Transverse colon (tissue), 4 donors: ENCODE measurements around the gene CDKN2B-AS1. TPM values are rescaled to one million over a fixed set of nuclear protein-coding genes. Genes with fewer than 3 reads are reported as not detected.
A peak's percentile ranks its signal among the peaks of the same experiment; 100 is the strongest.

Experiments used
- DNase-seq: peaks from one replicate; pipeline ENCODE4 v3.0.0-alpha.2; 2019
- H3K27ac ChIP-seq, 4 donors: fragments of 200-600 bp; sonication (generic); 2 replicates each; pipeline ENCODE4 v1.5.1; 2016 to 2018; ENCODE audit warnings: inconsistent platforms in 4 of 4
- H3K27me3 ChIP-seq: fragments of 200-600 bp; sonication (generic); 2 replicates; pipeline ENCODE4 v1.5.1; 2017; ENCODE audit warnings: inconsistent platforms
- H3K36me3 ChIP-seq, 4 donors: fragments of 200-600 bp; sonication (generic); 2 replicates each; pipeline ENCODE4 v1.5.1; 2017 to 2019; ENCODE audit warnings: inconsistent platforms in 4 of 4
- H3K4me1 ChIP-seq, 4 donors: fragments of 200-600 bp; sonication (generic); 2 replicates each; pipeline ENCODE4 v1.5.1; 2017 to 2020; ENCODE audit warnings: inconsistent platforms in 4 of 4
- H3K4me3 ChIP-seq, 4 donors: fragments of 200-600 bp; sonication (generic); 1 replicate in 1 of 4; 2 replicates in 3 of 4; pipeline versions ENCODE4 v1.5.1 to v1.6.1; 2017 to 2019; ENCODE audit warnings: inconsistent platforms in 4 of 4
- H3K9me3 ChIP-seq, 2 donors: fragments of 200-600 bp; sonication (generic); 2 replicates each; pipeline ENCODE4 v1.5.1; 2017 to 2019; ENCODE audit warnings: inconsistent platforms in 2 of 2
- EP300 ChIP-seq: sonication (generic); formaldehyde crosslinking; IDR thresholded peaks from one replicate; pipeline ENCODE4 v1.6.1; 2017; ENCODE audit warnings: antibody characterized with exemption, low read depth
- POLR2A ChIP-seq: fragments of 450-650 bp; IDR thresholded peaks from one replicate; pipeline ENCODE4 v1.6.1; 2016; ENCODE audit warnings: antibody characterized with exemption, mild to moderate bottlenecking, moderate library complexity
- POLR2AphosphoS5 ChIP-seq, 3 donors: sonication (generic); formaldehyde crosslinking; IDR thresholded peaks; one replicate each; pipeline ENCODE4 v1.6.1; 2016; ENCODE audit warnings: antibody characterized with exemption in 3 of 3
- WGBS, 2 donors: methylation state at CpG; one replicate each; pipeline ENCODE4 v1.1.5; 2018; ENCODE audit warnings: low coverage in 1 of 2; 5-methylcytosine and 5-hydroxymethylcytosine counted together
- in situ Hi-C, 4 donors: fragments of 200-750 bp; cut with MboI; loops; one replicate each; pipeline versions ENCODE4 v1.15.0 to v1.15.1; 2017; ENCODE audit warnings: low sequenced_read_pairs in 3 of 4, low pct_ligation_motif_present in 1 of 4, low pct_unique_long_range_greater_than_20kb in 1 of 4
- intact Hi-C: fragments of 100-400 bp; cut with DNase I; formaldehyde crosslinking; loops from one replicate; pipeline ENCODE4 v1.15.1; 2023; ENCODE audit warnings: low total_unique reads
- total RNA-seq, 4 donors: library from RNA; depleted of rRNA; stranded (reverse); fragments of >200 nt; gene quantifications; one replicate each; pipeline ENCODE4 v1.1.0, GENCODE V29; 2016
- TF ChIP-seq, protein P1 (sequence below), 5 experiments: fragments of 200-600 bp in 3 of 5; fragments of 450-650 bp in 2 of 5; sonication (generic) in 3 of 5; IDR thresholded peaks; 1 replicate in 2 of 5; 2 replicates in 3 of 5; pipeline ENCODE4 v1.5.1; 2016 to 2017; ENCODE audit warnings: antibody characterized with exemption in 5 of 5, inconsistent platforms in 3 of 5, mild to moderate bottlenecking in 2 of 5, moderate library complexity in 1 of 5

The CDKN2B-AS1 gene
- total RNA-seq, 4 donors from 2014 or later = 1.00 to 152 (median 46.0) TPM

DNA sequence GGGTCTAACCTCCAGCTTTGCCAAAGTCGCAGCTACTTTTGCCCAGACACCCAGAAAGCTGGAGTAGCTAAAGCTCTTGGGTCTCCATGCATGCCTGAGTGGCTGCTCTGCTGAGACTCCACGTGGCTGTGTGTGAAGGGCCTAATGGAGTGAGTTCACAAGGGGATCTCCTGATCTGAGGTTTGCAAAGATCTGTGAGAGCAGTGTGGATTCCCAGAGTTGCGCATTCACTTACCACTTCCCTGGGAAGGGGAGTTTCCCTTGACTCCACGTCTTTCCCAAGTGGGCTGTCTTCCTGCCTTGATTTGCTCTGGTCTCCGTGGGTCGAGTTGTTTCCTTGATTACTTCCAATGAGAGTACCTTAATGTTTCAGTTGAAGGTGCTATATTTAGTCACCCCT, 32.1 kb downstream of the CDKN2B-AS1 start:
- no peak for DNase-seq
- H3K36me3 ChIP-seq = no peaks in the 10 kb centered on the region
- intact Hi-C loops (no loop called here), in situ Hi-C loops (loop anchor here in 1 of 4 donors (25.0 kb wide), 1 partner anchor 436 kb away; no protein-coding TSS in a partner anchor)
- peaks cover 0 to 9% (median 3%) of the 10 kb centered on the region in 4 donors for H3K4me1 ChIP-seq
- 58 to 66% methylated on average over 2 to 6 of the region's 6 CpGs for WGBS, 2 donors
- TF ChIP-seq EP300 = no peak
- TF ChIP-seq POLR2AphosphoS5 (IDR thresholded peaks at IDR 0.05) = no peak
- TF ChIP-seq, protein P1, sequence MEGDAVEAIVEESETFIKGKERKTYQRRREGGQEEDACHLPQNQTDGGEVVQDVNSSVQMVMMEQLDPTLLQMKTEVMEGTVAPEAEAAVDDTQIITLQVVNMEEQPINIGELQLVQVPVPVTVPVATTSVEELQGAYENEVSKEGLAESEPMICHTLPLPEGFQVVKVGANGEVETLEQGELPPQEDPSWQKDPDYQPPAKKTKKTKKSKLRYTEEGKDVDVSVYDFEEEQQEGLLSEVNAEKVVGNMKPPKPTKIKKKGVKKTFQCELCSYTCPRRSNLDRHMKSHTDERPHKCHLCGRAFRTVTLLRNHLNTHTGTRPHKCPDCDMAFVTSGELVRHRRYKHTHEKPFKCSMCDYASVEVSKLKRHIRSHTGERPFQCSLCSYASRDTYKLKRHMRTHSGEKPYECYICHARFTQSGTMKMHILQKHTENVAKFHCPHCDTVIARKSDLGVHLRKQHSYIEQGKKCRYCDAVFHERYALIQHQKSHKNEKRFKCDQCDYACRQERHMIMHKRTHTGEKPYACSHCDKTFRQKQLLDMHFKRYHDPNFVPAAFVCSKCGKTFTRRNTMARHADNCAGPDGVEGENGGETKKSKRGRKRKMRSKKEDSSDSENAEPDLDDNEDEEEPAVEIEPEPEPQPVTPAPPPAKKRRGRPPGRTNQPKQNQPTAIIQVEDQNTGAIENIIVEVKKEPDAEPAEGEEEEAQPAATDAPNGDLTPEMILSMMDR (IDR thresholded peaks at IDR 0.05) = no peak
- TF ChIP-seq POLR2A = no peak
- H3K27me3 ChIP-seq = no peaks in the 10 kb centered on the region
- no peaks in the 10 kb centered on the region for H3K9me3 ChIP-seq
- H3K4me3 ChIP-seq = no peak overlapping the region
- H3K27ac ChIP-seq = no peak overlapping the region

DNA sequence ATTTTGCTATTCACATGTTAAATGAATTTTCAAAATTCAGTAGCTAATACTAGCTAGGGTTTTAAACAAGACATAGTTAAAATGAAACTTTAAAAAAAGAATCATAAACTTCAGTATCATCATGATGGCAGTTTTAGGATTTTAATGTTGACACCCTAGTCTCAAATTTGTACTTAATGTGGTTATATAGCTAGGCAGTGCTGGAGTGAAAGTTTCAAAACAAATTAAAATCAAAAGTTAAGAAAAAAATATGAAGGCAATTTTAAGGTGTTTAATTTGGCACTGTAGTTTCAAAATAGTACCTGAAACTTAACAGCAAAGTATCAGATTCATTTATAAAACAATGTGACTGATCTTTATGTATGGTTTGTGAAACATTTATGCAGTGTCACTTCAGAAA, 33.8 kb downstream of the CDKN2B-AS1 start:
- intact Hi-C loops (no loop called here), in situ Hi-C loops (loop anchor here in 1 of 4 donors (25.0 kb wide), 1 partner anchor 434 kb away; no protein-coding TSS in a partner anchor)
- H3K36me3 ChIP-seq = no peaks in the 10 kb centered on the region
- H3K4me1 ChIP-seq = peaks cover 0 to 9% (median 3%) of the 10 kb centered on the region in 4 donors
- TF ChIP-seq EP300 = no peak
- TF ChIP-seq, protein P1 (IDR thresholded peaks at IDR 0.05) = no peak
- TF ChIP-seq POLR2A = no peak
- TF ChIP-seq POLR2AphosphoS5 (IDR thresholded peaks at IDR 0.05) = no peak
- H3K4me3 ChIP-seq = no peak overlapping the region
- no peak overlapping the region for H3K27ac ChIP-seq
- no peaks in the 10 kb centered on the region for H3K27me3 ChIP-seq
- no peaks in the 10 kb centered on the region for H3K9me3 ChIP-seq
- no peak for DNase-seq

DNA sequence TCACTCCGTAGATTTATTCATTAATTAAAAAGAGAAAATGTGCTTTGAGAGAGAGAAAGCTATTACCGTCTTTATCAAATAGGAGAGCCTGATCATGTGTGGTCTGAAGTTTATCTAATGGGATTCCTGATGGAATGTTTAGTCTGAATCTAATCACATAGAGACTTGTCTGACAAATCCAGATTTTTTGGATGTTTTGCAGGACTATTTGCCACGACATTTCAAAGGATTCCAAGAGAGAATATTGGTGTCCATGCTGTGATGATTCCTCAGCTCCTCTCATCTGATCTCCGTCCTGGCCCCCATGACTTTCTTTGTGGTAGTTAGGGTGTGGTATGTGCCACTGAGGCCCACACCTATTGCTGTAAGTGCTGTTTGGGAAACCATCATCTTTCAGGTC, 34.6 kb downstream of the CDKN2B-AS1 start:
- H3K36me3 ChIP-seq = no peaks in the 10 kb centered on the region
- peaks cover 0 to 9% (median 3%) of the 10 kb centered on the region in 4 donors for H3K4me1 ChIP-seq
- H3K27ac ChIP-seq = no peak overlapping the region
- in situ Hi-C loops = loop anchor here in 1 of 4 donors (25.0 kb wide), 1 partner anchor 433 kb away; no protein-coding TSS in a partner anchor
- 66 to 70% methylated on average over 3 to 4 of the region's 4 CpGs for WGBS, 2 donors
- no peaks in the 10 kb centered on the region for H3K9me3 ChIP-seq
- H3K4me3 ChIP-seq = no peak overlapping the region
- no peak for TF ChIP-seq POLR2A
- TF ChIP-seq POLR2AphosphoS5 (IDR thresholded peaks at IDR 0.05) = no peak
- TF ChIP-seq, protein P1 (IDR thresholded peaks at IDR 0.05) = no peak
- no peak for TF ChIP-seq EP300
- no peak for DNase-seq
- H3K27me3 ChIP-seq = no peaks in the 10 kb centered on the region
- intact Hi-C loops = no loop called here

DNA sequence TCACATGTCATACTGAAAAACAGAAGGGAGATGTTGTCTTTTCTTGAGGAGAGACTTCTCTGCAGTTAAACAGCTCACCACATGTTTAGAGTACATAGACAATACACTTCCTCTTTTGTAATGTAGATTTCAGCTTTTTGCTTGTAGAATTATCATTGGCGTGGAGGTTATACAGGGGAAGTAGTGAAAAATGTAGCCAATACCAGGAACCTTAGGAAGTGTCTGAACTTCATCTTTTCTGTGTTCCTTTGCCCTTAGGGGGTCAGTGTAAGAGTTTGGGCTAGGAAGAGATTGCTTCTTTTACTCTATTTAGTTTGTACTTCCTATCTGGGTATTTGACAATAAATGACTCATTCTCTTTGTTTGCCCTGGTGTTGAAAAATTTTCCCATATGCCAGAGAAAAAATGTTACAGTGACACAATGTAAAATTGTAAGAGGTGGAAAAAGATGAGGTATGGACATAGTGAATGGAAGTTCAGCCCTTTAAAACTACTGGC, 35.6 kb downstream of the CDKN2B-AS1 start:
- no peak overlapping the region for H3K4me3 ChIP-seq
- no peaks in the 10 kb centered on the region for H3K36me3 ChIP-seq
- intact Hi-C loops = no loop called here
- TF ChIP-seq EP300 (no peak), POLR2AphosphoS5 (IDR thresholded peaks at IDR 0.05) (no peak), POLR2A (no peak)
- TF ChIP-seq, protein P1 (IDR thresholded peaks at IDR 0.05) = no peak
- in situ Hi-C loops = loop anchor here in 1 of 4 donors (25.0 kb wide), 1 partner anchor 432 kb away; no protein-coding TSS in a partner anchor
- peak overlapping the region in 1 of 4 donors; percentile 1 for H3K27ac ChIP-seq
- no peaks in the 10 kb centered on the region for H3K27me3 ChIP-seq
- no peak for DNase-seq
- peaks cover 0 to 9% (median 3%) of the 10 kb centered on the region in 4 donors for H3K4me1 ChIP-seq
- no peaks in the 10 kb centered on the region for H3K9me3 ChIP-seq
- 14 to 30% methylated on average over 1 of the region's 1 CpG for WGBS, 2 donors
